ENCODE data around the gene FRMD6.

DNA sequence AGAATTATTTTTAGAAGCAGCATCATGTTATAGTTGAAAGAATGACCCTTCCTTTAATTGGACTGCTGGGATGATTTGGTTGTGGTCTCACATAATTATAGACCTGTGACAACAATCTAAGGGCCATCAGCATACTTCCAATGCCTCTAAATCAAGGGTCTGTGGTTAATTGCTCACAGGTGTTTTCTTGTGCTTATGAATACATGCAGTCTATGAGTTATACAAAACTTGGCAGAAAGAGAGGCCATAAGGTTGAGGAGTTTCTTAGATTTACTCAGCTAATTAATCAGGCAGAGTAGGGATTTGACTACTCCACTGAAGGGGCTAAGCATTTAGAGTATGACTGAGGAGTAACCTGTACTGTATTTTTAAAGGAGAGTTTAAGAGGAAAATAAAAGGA is 37.0 kb upstream of the FRMD6 start:
- no peak for TF ChIP-seq CTCF (IDR thresholded peaks at IDR 0.05; ENCODE audit: insufficient read depth, low read length)
- TF ChIP-seq, protein P1, sequence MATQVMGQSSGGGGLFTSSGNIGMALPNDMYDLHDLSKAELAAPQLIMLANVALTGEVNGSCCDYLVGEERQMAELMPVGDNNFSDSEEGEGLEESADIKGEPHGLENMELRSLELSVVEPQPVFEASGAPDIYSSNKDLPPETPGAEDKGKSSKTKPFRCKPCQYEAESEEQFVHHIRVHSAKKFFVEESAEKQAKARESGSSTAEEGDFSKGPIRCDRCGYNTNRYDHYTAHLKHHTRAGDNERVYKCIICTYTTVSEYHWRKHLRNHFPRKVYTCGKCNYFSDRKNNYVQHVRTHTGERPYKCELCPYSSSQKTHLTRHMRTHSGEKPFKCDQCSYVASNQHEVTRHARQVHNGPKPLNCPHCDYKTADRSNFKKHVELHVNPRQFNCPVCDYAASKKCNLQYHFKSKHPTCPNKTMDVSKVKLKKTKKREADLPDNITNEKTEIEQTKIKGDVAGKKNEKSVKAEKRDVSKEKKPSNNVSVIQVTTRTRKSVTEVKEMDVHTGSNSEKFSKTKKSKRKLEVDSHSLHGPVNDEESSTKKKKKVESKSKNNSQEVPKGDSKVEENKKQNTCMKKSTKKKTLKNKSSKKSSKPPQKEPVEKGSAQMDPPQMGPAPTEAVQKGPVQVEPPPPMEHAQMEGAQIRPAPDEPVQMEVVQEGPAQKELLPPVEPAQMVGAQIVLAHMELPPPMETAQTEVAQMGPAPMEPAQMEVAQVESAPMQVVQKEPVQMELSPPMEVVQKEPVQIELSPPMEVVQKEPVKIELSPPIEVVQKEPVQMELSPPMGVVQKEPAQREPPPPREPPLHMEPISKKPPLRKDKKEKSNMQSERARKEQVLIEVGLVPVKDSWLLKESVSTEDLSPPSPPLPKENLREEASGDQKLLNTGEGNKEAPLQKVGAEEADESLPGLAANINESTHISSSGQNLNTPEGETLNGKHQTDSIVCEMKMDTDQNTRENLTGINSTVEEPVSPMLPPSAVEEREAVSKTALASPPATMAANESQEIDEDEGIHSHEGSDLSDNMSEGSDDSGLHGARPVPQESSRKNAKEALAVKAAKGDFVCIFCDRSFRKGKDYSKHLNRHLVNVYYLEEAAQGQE (IDR thresholded peaks at IDR 0.05; ENCODE audit: insufficient replicate concordance, low read depth) = no peak
